H9 (cell line): ENCODE data around the gene CCDC13. TPM values are rescaled to one million over a fixed set of nuclear protein-coding genes. Genes with fewer than 3 reads are reported as not detected.

Experiments used
- DNase-seq: peaks from one replicate; pipeline ENCODE4 v3.0.0-alpha.2; 2017
- H2AFZ ChIP-seq: one replicate; pipeline ENCODE4 v1.6.1; 2013; ENCODE audit warnings: mild to moderate bottlenecking, low read length, control low read depth, moderate library complexity
- H2AK5ac ChIP-seq: 2 replicates; pipeline ENCODE4 v1.6.1; 2013; ENCODE audit warnings: low read length, control low read depth, mixed read lengths; ENCODE audit not compliant: insufficient read length
- H2BK120ac ChIP-seq: one replicate; pipeline ENCODE4 v1.6.1; 2013; ENCODE audit warnings: low read depth, mild to moderate bottlenecking, low read length, control low read depth, inconsistent platforms; ENCODE audit not compliant: poor library complexity, severe bottlenecking
- H2BK12ac ChIP-seq: 2 replicates; pipeline ENCODE4 v1.6.1; 2013; ENCODE audit warnings: low read length, control low read depth, mixed read lengths, low read depth; ENCODE audit not compliant: insufficient read length
- H2BK15ac ChIP-seq: 2 replicates; pipeline ENCODE4 v1.6.1; 2013; ENCODE audit warnings: low read depth, low read length, control low read depth
- H2BK20ac ChIP-seq: one replicate; pipeline ENCODE4 v1.6.1; 2013; ENCODE audit warnings: low read depth, mild to moderate bottlenecking, low read length, control low read depth, inconsistent platforms; ENCODE audit not compliant: poor library complexity, severe bottlenecking
- H2BK5ac ChIP-seq: 2 replicates; pipeline ENCODE4 v1.6.1; 2013; ENCODE audit warnings: low read length, control low read depth, mixed read lengths; ENCODE audit not compliant: insufficient read length
- H3K14ac ChIP-seq: 2 replicates; pipeline ENCODE4 v1.6.1; 2013; ENCODE audit warnings: low read length, control low read depth; ENCODE audit not compliant: insufficient read depth
- H3K18ac ChIP-seq: 2 replicates; pipeline ENCODE4 v1.6.1; 2013; ENCODE audit warnings: low read depth, mild to moderate bottlenecking, mixed read lengths, low read length, control low read depth; ENCODE audit not compliant: insufficient read length
- H3K23ac ChIP-seq: 2 replicates; pipeline ENCODE4 v1.6.1; 2013; ENCODE audit warnings: low read length, control low read depth, mixed read lengths, low read depth; ENCODE audit not compliant: insufficient read length
- H3K23me2 ChIP-seq: 2 replicates; pipeline ENCODE4 v1.6.1; 2013; ENCODE audit warnings: low read depth, mild to moderate bottlenecking, mixed read lengths, low read length, control low read depth; ENCODE audit not compliant: insufficient read length, poor library complexity, severe bottlenecking
- H3K27ac ChIP-seq: 2 replicates; pipeline ENCODE4 v1.5.1; 2013; ENCODE audit warnings: low read length, control low read depth, mixed read lengths, low read depth; ENCODE audit not compliant: insufficient read length
- H3K27me3 ChIP-seq: 2 replicates; pipeline ENCODE4 v1.6.1; 2013; ENCODE audit warnings: low read length, control low read depth, inconsistent platforms; ENCODE audit not compliant: insufficient read depth
- H3K4ac ChIP-seq: 2 replicates; pipeline ENCODE4 v1.6.1; 2013; ENCODE audit warnings: low read depth, mild to moderate bottlenecking, control low read depth, inconsistent platforms, low read length, moderate library complexity
- H3K4me1 ChIP-seq: 2 replicates; pipeline ENCODE4 v1.6.1; 2013; ENCODE audit warnings: low read length, control low read depth, inconsistent platforms; ENCODE audit not compliant: insufficient read depth
- H3K4me2 ChIP-seq: 2 replicates; pipeline ENCODE4 v1.6.1; 2013; ENCODE audit warnings: low read length, control low read depth, mixed read lengths; ENCODE audit not compliant: insufficient read length, insufficient read depth
- H3K56ac ChIP-seq: 2 replicates; pipeline ENCODE4 v1.6.1; 2013; ENCODE audit warnings: low read depth, mild to moderate bottlenecking, mixed read lengths, low read length, control low read depth; ENCODE audit not compliant: insufficient read length
- H3K79me1 ChIP-seq: 2 replicates; pipeline ENCODE4 v1.6.1; 2013; ENCODE audit warnings: low read depth, mild to moderate bottlenecking, moderate library complexity, low read length, control low read depth, inconsistent platforms; ENCODE audit not compliant: insufficient read depth, poor library complexity, severe bottlenecking
- H3K79me2 ChIP-seq: 2 replicates; pipeline ENCODE4 v1.6.1; 2013; ENCODE audit warnings: low read length, control low read depth, inconsistent platforms; ENCODE audit not compliant: insufficient read depth
- H3K9ac ChIP-seq: 2 replicates; pipeline ENCODE4 v1.6.1; 2013; ENCODE audit warnings: low read length, control low read depth, mixed read lengths; ENCODE audit not compliant: insufficient read length; ENCODE audit errors: extremely low read depth
- H3K9me3 ChIP-seq: one replicate; pipeline ENCODE4 v1.6.1; 2013; ENCODE audit warnings: low read depth, low read length, inconsistent platforms; ENCODE audit not compliant: control insufficient read depth
- H3T11ph ChIP-seq: one replicate; pipeline ENCODE4 v1.6.1; 2013; ENCODE audit warnings: mild to moderate bottlenecking, low read length, control low read depth, inconsistent platforms
- H4K20me1 ChIP-seq: one replicate; pipeline ENCODE4 v1.6.1; 2013; ENCODE audit not compliant: control insufficient read depth, insufficient read length, insufficient read depth
- H4K5ac ChIP-seq: 2 replicates; pipeline ENCODE4 v1.6.1; 2013; ENCODE audit warnings: low read depth, mild to moderate bottlenecking, mixed read lengths, low read length, control low read depth; ENCODE audit not compliant: insufficient read length
- H4K8ac ChIP-seq: replicated peaks from 2 replicates; pipeline ENCODE4 v1.6.1; 2013; ENCODE audit warnings: low read length, control low read depth, mixed read lengths, low read depth; ENCODE audit not compliant: insufficient read length
- H4K91ac ChIP-seq: 2 replicates; pipeline ENCODE4 v1.6.1; 2013; ENCODE audit warnings: low read depth, mild to moderate bottlenecking, moderate library complexity, mixed read lengths, low read length, control low read depth; ENCODE audit not compliant: insufficient read length
- H3K27ac Mint-ChIP-seq, 3 experiments: 2 replicates in 2 of 3; 3 replicates in 1 of 3; pipeline ENCODE4 v1.8.0; 2020 to 2021; ENCODE audit warnings: mixed read lengths in 3 of 3, mild to moderate bottlenecking in 1 of 3, moderate library complexity in 1 of 3
- H3K27me3 Mint-ChIP-seq: 2 replicates; pipeline ENCODE4 v1.8.0; 2021; ENCODE audit warnings: low read depth, mild to moderate bottlenecking, moderate library complexity, mixed read lengths
- H3K36me3 Mint-ChIP-seq, 3 experiments: 2 replicates in 2 of 3; 3 replicates in 1 of 3; pipeline ENCODE4 v1.8.0; 2020 to 2021; ENCODE audit warnings: low read depth in 3 of 3, mixed read lengths in 3 of 3; ENCODE audit not compliant: insufficient read depth in 1 of 3
- H3K4me1 Mint-ChIP-seq, 2 experiments: 2 replicates each; pipeline ENCODE4 v1.8.0; 2020; ENCODE audit warnings: mixed read lengths in 2 of 2
- H3K4me3 Mint-ChIP-seq, 2 experiments: 2 replicates in 1 of 2; 3 replicates in 1 of 2; pipeline ENCODE4 v1.8.0; 2020 to 2021; ENCODE audit warnings: mild to moderate bottlenecking in 2 of 2, mixed read lengths in 2 of 2, moderate library complexity in 1 of 2
- H3K9me3 Mint-ChIP-seq, 2 experiments: 2 replicates in 1 of 2; 3 replicates in 1 of 2; pipeline ENCODE4 v1.8.0; 2020; ENCODE audit warnings: mild to moderate bottlenecking in 2 of 2, mixed read lengths in 2 of 2, moderate library complexity in 1 of 2
- WGBS: extraction: QIAGEN DNeasy Blood & Tissue Kit; methylation state at CpG from one replicate; pipeline ENCODE4 v1.1.7; 2013; ENCODE audit warnings: missing lambda C conversion rate, low lambda C conversion rate, mixed read lengths; ENCODE audit not compliant: insufficient read length; ENCODE audit errors: extremely low coverage; 5-methylcytosine and 5-hydroxymethylcytosine counted together
- total RNA-seq: library from RNA; stranded (reverse); gene quantifications from 2 replicates; pipeline ENCODE4 v1.2.1, GENCODE V29; 2021
- TF ChIP-seq, protein P1 (sequence below): fragments of 200-600 bp; sonication (generic); conservative IDR thresholded peaks from 3 replicates; pipeline ENCODE4 v1.8.0; 2021; ENCODE audit warnings: antibody characterized with exemption, mild to moderate bottlenecking

The CCDC13 gene
- total RNA-seq, 1 experiment from 2014 or later = not detected

GRCh38 chr3:42800251-42800650 is 27.2 kb upstream of the CCDC13 start:
- Mint-ChIP-seq H3K27me3 (peaks cover 3% of the 10 kb centered on the region), H3K4me3 (peak overlapping the region in 1 of 2 experiments; percentile 24; a peak in 1 of 5 replicates), H3K9me3 (no peaks in the 10 kb centered on the region), H3K4me1 (peaks cover 40 to 46% of the 10 kb centered on the region in 2 experiments), H3K27ac (peak overlapping the region; percentile 64 to 74 (median 71); a peak in 4 of 7 replicates), H3K36me3 (peaks cover 5 to 13% (median 6%) of the 10 kb centered on the region in 3 experiments; a peak in 6 of 7 replicates)
- Histone ChIP-seq H4K20me1 (no peaks in the 10 kb centered on the region), H3K4me1 (peaks cover 2% of the 10 kb centered on the region), H2BK5ac (no peak overlapping the region), H2BK120ac (no peak overlapping the region), H4K5ac (no peak overlapping the region), H3K27ac (no peak overlapping the region), H4K8ac (no peak overlapping the region), H3K79me1 (peaks cover 2% of the 10 kb centered on the region), H3K9me3 (no peaks in the 10 kb centered on the region), H2AK5ac (no peak overlapping the region), H2AFZ (no peak overlapping the region), H3K27me3 (no peaks in the 10 kb centered on the region; the same call in 1 of the 2 replicates), H3K9ac (no peak overlapping the region), H3K18ac (no peak overlapping the region), H3K23me2 (peaks cover 10% of the 10 kb centered on the region), H3K23ac (no peak overlapping the region), H3K4me2 (no peak overlapping the region), H2BK15ac (no peak overlapping the region), H3K79me2 (peaks cover 14% of the 10 kb centered on the region; the same call in 1 of the 2 replicates), H4K91ac (no peak overlapping the region), H2BK12ac (no peak overlapping the region), H3T11ph (no peak overlapping the region), H3K14ac (no peak overlapping the region), H3K4ac (no peak overlapping the region), H2BK20ac (no peak overlapping the region), H3K56ac (no peak overlapping the region)
- no CpG with 5 or more reads among the region's 2 CpGs for WGBS
- no peak for DNase-seq
- TF ChIP-seq, protein P1, sequence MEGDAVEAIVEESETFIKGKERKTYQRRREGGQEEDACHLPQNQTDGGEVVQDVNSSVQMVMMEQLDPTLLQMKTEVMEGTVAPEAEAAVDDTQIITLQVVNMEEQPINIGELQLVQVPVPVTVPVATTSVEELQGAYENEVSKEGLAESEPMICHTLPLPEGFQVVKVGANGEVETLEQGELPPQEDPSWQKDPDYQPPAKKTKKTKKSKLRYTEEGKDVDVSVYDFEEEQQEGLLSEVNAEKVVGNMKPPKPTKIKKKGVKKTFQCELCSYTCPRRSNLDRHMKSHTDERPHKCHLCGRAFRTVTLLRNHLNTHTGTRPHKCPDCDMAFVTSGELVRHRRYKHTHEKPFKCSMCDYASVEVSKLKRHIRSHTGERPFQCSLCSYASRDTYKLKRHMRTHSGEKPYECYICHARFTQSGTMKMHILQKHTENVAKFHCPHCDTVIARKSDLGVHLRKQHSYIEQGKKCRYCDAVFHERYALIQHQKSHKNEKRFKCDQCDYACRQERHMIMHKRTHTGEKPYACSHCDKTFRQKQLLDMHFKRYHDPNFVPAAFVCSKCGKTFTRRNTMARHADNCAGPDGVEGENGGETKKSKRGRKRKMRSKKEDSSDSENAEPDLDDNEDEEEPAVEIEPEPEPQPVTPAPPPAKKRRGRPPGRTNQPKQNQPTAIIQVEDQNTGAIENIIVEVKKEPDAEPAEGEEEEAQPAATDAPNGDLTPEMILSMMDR = no peak
